NCI-H446 (cell line): ENCODE data around the gene MOB2.

Source experiments
- DNase-seq, 2 experiments: peaks; one replicate each; lab custom pipeline; 2025; lab: John Stamatoyannopoulos, UW

Gene MOB2

DNA sequence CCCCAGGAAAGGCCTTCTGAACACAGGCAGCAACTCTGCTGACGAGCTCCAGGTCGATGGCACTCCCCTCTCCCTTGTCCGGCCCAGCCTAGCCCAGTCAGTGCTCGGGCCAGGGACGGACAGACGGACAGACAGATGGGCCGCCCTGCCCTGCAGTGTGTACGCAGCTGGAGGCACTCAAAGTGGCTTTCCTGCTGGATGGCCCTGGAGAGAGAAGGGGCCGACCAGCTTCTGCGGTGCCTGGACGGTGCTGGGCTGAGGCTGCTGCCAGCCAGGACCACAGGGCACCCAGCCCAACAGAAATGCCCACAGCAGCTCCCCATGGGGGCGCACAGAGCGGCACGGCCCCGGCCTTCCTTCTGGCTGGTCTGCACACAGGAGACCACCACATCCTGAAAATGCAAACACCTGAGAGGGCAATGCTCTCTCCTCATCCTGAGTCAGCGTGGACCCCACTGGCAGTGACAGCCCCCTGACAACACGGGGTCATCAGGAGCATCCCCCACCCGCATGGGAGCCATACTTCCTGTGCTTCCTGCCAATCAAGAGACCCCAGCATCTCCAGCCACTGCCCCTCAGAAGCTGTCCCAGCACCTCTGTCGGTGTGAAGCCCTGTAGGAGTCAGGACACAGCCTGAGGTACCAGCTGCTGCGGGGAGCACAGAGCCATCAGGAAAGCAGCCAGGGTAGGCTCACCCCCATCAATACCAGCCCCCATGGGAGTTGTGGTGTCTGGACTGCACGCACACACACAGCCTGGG, 692 bp upstream of the MOB2 start:
- no peak for DNase-seq

DNA sequence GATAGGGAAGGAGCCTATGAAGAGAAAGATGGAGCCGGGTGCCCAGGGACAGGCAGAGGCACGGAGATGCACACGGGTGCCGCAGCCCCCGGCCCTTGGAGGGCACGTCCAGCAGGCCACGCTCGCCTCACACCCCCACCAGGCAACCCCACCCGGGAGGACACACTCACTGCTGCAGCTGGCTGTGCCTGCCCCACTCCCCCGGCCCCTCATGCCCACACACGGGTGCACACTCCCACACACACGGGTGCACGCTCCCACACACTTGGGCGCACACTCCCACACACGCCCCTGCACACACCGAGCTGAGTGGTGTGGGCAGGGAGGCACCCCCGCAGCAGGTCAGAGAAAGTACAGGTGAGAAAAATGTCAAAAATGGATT, 1.1 kb downstream of the MOB2 start:
- no peak for DNase-seq

DNA sequence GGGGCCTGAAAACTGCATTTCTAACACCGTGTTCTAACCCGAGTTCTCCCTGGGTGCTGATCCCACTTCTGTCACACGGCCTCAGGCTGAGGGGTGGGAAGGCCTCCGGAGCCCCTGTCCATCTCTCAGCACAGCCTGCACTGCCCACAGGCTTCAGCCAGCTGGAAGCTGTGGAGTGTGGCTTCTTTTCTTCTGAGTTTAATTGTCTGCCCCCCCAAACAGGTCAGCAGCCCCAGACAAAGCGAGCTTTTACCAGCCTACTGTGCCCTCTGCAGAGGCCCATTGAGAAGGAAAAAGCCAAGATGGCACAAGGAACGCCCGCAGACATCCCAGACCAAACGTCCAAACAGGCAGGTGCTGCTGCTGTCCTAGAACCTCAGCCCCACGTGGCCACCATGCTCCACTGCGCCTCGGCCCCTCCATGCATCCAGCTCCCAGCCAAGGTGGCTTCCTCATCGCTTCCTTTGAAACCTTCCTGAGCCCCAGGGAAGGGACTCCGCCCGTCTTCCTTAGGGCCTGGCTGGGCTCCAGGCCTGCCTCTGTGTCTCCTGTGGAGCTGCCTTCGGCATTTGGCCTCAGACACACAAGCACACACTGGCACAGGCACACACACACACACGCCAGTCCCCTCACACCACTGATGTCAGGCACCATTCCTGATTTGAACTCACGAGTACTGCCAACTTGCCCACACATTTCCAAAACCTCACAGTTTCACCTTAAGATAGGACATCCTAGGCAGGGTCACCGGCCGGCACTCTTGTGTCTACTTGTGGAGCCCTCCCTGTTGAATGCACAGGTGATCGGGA, 1.7 kb downstream of the MOB2 start:
- no peak for DNase-seq

DNA sequence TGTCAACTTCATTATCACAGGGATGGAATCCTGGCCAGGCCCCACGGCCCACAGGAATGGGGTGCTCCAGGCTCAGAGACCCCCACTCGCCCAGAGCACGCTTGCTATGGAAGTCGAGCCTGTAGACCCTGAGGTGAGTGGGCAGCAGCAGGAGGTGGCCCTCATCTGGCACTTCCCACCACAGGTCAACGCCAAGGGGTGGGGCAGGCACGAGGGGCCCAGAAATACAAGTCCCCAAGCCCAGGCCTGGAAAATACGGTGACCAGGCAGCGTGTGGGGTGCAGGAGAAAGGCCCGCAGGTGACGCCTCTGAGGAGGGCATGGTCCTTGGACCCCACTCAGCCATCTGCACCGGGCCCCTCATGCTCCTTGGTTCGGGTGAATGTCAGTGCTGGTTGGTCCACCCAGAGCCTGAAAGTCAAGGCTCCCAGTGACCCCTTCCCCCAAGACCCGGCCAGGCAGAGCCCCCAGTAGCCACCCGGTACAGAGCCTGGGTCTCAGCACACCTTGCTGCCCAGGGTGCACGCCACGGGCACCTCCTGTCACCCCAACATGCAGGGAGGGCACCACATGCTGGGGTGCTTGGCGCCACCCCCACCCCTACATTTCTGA, 2.4 kb downstream of the MOB2 start:
- DNase-seq: no peak

DNA sequence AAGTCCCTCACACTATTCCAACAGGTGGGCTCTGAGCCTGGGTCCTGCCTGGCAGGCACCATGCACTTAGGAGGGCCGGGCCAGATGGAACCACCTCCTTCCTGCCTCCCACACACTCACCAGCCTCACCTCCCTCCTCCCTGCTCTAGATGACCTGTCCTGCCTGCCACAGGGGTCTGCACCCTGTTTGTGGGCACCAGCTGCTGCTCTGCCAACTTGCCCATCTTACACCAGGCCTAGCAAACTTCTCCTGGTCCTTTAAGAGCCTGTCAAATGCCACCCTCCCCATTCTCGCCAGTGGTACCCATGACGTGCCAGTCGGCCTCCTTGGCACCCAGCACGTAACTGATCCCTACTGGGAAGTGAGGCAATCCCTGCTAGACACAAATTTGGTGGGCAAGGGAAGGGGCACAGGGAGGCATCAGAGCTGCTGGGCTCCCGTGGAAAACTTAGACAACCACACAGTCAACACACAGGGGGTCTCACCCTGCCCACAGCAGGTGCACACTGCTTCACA, 3.1 kb downstream of the MOB2 start:
- no peak for DNase-seq

DNA sequence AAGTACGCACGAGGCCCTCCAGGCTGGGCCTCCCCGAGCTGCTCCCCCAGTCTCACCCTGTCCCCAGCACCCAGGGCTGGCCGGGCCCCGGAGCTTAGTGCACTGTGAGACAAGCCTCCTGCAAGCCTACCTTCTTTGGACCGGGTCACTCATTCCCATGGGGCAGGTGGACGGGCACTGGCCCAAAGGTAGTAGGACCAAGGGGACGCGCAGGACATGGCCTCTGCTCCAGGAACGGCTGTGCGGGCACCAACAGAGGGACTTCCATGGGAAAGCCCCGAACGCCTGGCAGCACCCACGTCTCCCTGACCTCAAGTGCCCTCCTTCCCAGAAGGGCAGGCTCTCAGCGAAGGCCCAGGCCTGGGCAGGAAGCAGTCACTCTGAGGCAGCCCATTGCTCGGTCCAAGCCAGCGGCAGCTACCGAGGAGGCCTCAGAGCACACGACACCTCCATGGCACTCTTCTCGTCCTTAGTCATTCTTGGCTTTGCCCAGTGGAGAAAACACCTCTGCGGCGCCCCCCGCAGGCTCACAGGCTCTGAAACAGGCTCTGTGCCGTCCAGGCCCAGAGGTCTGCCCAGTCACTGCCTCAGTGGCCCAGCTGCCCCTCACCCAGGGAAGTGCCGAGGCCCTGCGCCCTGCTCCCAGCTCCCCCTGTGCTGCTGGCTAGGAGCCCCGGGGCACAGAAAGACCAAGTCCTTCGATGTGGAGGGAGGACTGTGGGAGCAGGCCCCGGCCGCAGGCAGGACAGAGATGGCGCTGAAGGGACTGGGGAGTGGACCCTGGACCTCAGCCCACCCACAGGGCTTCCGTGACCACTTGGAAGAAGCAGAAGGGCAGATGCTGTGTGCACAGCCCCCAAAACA, 3.8 kb downstream of the MOB2 start:
- DNase-seq: no peak

DNA sequence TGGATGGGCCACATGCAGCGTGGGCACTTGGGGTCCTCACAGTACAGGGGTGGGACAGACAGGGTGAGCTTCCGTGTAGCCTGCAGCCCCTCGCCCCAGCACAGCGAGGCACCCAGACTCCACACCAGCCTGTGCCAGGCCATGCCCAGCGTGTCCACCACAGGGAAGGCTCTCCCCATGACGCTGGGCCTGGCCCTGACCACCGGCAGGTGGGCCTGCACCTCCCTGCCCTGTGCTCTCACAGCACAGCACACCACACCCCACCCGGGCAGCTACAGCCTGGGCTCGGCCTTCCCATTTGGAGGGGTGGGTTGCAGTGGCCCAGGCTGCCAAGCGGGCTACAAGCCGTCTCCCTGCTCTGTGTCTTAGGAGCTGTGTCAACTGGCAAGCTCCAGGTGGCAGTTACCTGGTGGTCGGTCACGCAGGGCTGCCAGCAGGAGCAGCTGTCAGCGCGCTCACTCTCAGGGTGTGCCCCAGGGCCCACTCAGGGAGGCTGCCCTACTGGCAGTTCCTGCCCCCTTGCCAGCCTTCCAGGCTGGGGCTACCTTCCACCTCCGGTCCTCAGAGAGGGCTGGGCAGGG, 4.6 kb downstream of the MOB2 start:
- no peak for DNase-seq

DNA sequence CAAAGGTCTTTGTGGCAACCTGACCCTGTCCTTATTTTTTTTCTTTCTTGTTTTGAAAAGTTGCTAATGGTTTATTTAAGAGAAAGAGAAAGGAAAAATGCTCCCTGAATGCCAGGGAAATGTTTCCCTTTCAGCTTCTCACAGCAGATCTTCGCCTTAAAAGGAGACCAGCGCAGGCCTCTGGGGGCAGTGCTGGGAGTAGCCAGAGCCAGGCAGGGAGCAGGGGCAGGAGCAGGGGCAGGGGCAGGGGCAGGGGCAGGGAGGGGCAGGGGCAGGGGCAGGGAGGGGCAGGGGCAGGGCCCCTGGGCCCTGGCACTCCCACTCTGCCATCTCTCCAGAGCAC, 5.1 kb downstream of the MOB2 start:
- no peak for DNase-seq

DNA sequence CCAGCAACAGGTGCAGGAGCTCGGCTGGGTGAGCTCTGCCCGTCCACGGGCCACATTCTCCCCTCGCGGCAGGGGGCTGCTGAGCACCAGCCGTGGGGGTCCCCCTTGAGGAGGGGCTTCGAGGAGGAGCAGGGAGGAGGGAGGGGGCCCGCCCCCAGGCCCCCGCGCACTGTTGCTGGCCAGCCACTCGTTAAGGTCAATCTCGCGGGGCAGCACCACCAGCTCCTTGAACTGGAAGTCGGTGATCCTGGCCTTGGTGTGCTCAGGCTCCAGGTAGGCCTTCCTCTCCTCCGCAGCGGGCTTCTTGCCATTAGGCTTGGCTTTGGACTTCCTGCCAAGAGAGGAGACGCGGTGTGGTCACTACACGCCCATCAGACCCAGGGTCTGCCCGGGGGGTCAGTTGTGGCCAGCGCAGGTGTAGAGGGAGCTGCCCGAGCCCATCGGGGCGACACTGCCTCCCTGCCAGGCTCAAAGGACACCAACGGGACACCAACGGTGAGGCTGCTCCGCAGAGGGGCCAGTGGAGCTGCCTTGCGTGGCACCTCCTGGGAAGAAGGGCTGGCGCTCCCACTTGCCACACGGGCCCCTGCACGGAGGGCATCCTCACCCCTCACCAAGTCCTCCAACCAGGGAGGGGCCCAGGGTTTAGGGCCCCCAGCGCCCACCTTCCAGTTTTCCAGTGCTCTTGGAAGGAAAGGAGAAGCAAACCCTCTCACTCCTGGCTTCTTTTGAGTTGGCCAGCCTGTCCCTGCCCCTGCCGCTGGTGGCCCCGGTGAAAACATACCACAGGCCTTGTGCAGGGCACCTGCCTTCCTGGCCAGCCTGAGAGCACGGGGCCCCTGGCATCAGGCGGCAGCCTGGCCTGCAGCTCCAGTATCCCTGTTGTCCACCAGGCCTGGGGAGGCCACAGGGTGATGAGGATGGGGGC, 5.8 kb downstream of the MOB2 start:
- no peak for DNase-seq

DNA sequence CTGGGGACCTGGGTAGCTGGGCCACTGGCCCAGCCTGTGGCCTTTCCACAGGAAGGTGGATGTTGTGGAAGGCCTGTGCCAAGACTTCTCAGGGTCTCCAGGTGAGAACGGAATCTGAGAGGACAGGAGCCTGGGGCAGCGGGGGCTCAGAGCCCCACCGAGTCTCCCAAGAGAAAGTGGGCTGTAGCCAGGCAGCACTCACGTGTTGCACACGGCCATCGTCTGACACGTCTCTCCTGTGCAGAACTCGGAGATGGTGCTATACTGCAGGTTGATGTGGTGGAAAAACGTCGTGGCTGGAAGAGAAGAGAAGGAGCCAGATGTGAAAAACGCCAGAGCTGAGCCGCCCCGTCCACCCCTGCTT, 6.4 kb downstream of the MOB2 start:
- no peak for DNase-seq

DNA sequence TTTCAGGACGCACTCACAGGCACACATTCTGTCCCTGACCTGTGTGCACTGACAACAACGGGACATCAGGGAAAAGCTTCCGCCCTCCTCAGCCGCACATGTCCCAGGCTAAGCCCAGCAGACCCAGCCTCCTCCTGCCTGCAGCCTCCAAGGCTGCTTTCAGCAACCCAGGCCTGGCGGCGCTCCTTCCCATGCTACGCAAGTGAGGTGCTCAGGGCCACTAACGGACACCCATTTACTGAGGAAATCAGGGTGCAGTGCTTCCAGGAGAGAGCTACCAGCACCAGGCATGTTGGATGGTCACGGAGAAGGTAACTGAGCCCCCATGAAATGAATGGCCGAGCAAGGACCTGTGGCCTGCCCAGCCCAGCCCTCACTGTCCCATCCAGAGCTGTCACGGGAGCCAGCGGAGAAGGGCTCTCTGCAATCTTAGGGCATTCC, 6.9 kb downstream of the MOB2 start:
- no peak for DNase-seq

DNA sequence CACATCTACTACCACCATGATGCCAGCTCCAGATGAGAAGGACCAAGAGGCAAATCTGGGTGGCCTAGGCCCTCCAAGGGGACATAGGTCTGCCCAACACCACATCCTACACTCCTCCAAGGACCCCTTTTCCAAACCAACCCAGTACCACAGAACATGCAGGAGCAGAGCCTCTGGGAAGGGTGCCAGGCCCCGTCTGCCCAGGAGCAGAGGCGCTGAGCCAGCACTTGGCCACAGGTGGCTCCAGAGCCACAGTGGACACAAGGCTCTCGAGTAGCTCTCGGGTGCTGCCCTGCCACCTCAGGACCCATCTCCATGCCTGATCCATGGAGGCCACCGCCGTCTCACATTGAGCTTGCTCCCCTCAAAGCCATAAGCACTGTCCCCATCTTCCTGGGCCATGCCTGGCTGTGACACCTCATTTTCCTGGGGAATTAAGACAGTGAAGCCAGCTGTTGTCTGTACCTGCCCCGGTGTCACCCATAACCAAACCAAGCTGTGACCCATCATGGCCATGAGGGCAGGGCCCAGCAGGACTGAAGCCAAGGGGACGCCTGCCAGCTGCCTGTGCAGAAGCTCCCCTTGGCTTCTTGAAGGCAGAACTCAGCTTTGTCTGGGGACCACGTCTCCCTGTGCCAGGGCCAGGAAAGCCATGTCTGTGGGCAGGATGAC, 7.4 kb downstream of the MOB2 start:
- DNase-seq: no peak

DNA sequence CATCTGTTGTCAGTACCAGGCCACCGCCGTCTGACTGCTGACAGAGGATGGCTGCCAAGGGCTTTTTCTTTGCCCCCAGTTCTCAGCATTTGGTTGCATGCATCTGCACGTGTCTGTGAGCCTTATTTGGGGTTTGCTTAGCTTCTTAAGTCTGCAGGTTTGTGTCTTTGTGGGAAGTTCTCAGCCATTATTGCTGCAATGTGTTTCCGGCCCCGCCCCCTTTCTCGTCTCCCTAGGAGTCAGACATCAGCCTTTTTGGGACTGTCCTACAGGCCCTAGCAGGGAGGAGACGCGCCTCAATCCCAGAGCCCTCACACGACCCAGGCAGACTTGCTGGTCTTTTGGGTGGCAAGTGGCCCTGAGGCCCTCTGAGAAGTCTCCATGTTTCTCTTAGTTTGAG, 8.0 kb downstream of the MOB2 start:
- no peak for DNase-seq

DNA sequence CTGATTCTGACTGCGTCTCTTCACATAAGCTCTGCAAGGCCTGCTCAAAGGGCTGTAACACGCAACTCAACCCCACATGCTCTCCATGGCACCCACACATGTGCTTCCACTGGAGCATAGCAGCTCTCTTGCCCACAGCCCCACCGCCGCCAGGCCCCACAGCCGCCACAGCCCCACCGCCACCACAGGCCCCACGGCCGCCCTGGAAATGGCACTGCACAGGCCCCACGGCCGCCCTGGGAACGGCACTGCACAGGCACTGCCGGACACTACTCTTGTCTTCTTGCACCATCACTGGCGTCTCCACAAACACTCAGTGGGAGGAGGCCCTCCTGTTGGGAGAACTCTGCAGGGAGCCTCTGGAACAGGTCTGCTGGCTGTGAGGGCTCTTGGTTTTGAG, 8.6 kb downstream of the MOB2 start:
- no peak for DNase-seq

DNA sequence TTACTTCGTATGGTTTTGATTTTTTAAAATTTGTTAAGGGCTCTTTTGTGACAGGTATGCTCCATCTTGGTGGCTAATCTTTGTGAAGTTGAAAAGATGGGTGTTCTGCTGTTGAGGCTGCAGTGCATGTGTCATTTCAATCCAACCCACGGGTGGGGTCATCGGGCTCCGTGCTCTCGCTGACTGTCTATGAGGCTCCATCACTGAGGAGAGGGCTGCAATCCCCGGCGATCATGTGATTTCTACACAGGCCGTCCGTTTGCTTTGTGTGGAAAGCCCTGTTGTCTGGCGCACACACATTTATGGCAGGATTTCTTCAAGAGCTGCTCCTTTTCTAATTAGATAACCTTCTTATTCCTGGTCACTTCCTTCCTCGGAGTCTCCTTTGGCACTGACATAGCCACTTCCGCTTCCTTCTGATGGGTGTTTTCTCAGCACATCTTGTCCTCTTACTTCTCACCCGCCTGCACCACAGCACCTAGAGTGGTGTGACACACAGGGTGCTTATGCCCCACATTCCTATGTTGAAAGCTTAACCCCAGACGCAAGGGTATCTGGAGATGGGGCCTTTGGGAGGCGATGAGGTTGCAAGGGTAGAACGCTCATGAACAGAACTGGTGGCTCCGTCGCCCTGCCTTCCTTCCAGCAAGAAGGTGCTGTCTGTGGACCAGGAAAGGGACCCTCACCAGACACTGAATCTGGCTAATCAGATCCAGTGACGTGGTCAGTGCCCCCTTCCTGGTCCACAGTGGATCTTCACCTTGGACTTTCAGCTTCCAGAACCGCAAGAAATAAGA, 9.4 kb downstream of the MOB2 start:
- no peak for DNase-seq

DNA sequence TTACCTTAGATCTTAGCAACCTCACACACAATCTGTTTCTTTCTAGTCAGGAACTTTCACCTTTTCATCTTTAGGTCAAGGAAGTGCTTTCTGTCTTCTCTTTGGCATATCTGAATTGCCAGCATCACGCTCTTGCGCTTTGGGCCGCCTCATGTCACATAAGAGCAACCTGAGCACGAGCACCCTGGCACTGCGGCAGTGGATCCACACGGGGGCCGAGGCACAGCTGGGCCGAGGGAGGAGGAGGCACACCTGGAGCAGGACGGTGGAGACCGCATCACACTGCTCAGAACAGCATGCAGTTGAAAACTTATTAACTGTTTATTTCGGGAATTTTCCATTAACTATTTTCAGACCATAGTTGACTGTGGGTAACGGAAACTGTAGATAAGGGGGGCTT, 10.7 kb downstream of the MOB2 start:
- no peak for DNase-seq

DNA sequence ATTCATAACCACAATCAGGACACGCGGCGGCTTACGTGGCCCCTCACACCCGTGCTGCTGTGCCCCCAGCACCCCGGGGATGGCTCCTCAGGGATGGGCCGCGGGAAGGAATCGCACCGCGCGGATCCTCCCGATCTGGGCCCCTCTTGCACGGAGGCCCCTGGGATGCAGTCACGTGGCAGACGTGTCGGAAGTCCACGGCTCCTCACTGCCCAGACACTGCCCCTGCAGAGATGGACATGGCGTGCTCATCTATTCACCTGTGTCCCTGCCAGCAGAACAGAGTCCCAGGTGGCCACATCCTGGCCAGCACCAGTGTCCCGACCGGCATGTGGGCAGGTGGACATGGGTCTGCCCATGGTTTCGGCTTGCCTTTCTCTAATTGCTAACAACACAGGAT, 12.8 kb downstream of the MOB2 start:
- DNase-seq: no peak

DNA sequence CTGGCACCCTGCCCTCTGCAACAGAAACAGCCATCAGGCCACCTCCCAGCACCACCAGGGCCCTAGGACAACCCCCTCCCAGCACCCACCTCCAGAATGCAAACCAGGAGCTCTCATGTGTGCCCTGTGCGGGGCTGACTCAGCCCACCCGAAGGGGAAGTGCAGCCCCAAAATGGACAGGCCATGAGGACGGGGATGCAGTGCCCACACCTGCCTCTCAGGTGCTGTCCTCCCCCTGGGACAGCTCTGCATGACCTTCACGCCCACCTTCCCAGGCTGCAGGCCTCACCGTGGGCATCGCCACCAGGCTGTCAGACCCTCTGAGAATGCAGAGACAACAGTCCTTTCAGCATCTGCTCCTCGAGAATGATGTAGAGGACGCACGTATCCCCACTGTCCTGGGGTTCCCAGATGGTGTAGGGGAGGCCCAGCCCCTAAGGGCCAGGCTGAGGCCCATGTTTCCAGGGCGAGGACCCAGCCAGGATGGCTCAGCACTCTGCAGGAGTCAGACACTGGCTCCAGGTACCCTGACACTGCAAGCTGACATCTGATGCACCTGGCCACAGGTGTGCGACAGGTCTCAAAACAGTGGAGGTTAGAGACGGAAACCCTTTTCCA, 13.5 kb downstream of the MOB2 start:
- no peak for DNase-seq
